Measurements from ENCODE around the gene PIEZO2.

Gene PIEZO2

GRCh38 chr18:10939822-10940221 is 209.5 kb downstream of the PIEZO2 start:
- Histone ChIP-seq H3K9ac (ENCODE audit: low read length) (no peak overlapping the region), H3F3A (ENCODE audit: insufficient read depth, low read length) (no peaks in the 10 kb centered on the region), H3K36me3 (ENCODE audit: insufficient read depth, low read length) (no peaks in the 10 kb centered on the region; the same call in 1 of the 2 replicates), H3K4me3 (ENCODE audit: low read depth, low read length, poor library complexity, severe bottlenecking) (no peak overlapping the region), H4K20me1 (ENCODE audit: insufficient read depth, low read length) (no peaks in the 10 kb centered on the region), H3K27me3 (ENCODE audit: insufficient read depth, low read length) (no peaks in the 10 kb centered on the region), H2AFZ (ENCODE audit: low read length) (no peak overlapping the region), H3K4me2 (ENCODE audit: low read length) (no peak overlapping the region), H3K4me1 (ENCODE audit: insufficient read depth, low read length, severe bottlenecking) (peaks cover 37% of the 10 kb centered on the region), H3K79me2 (ENCODE audit: insufficient read depth, low read length) (no peaks in the 10 kb centered on the region), H3K9me3 (ENCODE audit: low read length) (no peaks in the 10 kb centered on the region), H3K27ac (ENCODE audit: low read depth, low read length, poor library complexity, severe bottlenecking) (no peak overlapping the region), H3K9me2 (ENCODE audit: low read depth, low read length) (no peaks in the 10 kb centered on the region)
- TF ChIP-seq CTCF (IDR thresholded peaks at IDR 0.05; ENCODE audit: low read length): no peak
- no peak for TF ChIP-seq EZH2 (IDR thresholded peaks at IDR 0.05; ENCODE audit: borderline replicate concordance, low read length)

DNA sequence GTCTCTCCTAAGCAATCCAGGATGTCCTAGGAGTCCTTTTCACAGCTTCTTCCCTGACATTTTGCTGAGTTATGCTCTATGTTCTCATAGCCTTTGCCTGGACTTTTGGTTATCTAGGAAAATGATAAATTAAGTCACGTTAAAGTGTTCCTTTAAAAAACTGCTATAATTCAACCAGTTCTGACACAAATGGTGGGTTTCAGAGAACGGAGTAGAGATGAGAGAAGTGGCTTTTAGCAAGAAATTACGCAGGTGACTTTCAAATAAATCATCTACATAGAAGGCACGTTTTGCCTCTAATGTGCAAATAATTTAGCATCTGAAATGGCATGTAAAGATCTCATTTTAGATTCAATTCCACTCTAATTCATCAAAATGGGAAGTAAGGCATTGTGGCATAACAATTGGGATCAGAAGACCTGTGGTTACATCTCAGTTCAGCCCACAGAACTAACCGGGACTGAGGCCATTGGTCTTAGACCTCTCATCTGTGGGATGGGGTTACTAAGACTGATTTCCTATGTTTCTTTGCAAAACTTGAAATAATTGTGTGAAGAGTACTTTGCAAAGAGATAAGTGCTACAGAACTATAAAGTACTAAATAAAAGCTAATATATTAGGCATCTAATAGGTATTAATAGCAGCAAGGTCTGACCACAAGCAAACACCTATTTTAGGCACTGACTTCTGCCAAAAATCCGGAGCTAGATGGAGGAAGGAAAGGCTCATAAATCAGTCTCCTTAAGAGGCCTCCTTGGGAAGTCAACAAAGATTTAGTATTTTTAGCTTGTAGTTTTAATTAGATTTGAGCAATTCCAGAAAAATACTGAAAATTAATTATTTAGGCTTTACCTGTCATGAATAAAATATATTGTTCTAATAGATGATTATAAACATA is 211.4 kb downstream of the PIEZO2 start:
- Histone ChIP-seq H3F3A (ENCODE audit: insufficient read depth, low read length) (no peaks in the 10 kb centered on the region), H3K4me2 (ENCODE audit: low read length) (no peak overlapping the region), H3K9me3 (ENCODE audit: low read length) (0 out of 2 replicates have a peak, but pooled peaks cover 3% of the 10 kb centered on the region), H4K20me1 (ENCODE audit: insufficient read depth, low read length) (no peaks in the 10 kb centered on the region), H3K27ac (ENCODE audit: low read depth, low read length, poor library complexity, severe bottlenecking) (no peak overlapping the region), H3K36me3 (ENCODE audit: insufficient read depth, low read length) (no peaks in the 10 kb centered on the region; the same call in 1 of the 2 replicates), H2AFZ (ENCODE audit: low read length) (no peak overlapping the region), H3K9ac (ENCODE audit: low read length) (no peak overlapping the region), H3K79me2 (ENCODE audit: insufficient read depth, low read length) (no peaks in the 10 kb centered on the region), H3K4me3 (ENCODE audit: low read depth, low read length, poor library complexity, severe bottlenecking) (no peak overlapping the region), H3K4me1 (ENCODE audit: insufficient read depth, low read length, severe bottlenecking) (peaks cover 37% of the 10 kb centered on the region), H3K9me2 (ENCODE audit: low read depth, low read length) (no peaks in the 10 kb centered on the region), H3K27me3 (ENCODE audit: insufficient read depth, low read length) (no peaks in the 10 kb centered on the region)
- TF ChIP-seq CTCF (IDR thresholded peaks at IDR 0.05; ENCODE audit: low read length) (no peak), EZH2 (IDR thresholded peaks at IDR 0.05; ENCODE audit: borderline replicate concordance, low read length) (no peak)

- H3K4me3 ChIP-seq (ENCODE audit: low read depth, low read length, poor library complexity, severe bottlenecking): no peak overlapping the region
- no peaks in the 10 kb centered on the region for H3K79me2 ChIP-seq (ENCODE audit: insufficient read depth, low read length)
- H3K27ac ChIP-seq (ENCODE audit: low read depth, low read length, poor library complexity, severe bottlenecking): peak overlapping the region; percentile 45
- H3K9ac ChIP-seq (ENCODE audit: low read length): no peak overlapping the region; the same call in 1 of the 2 replicates
- TF ChIP-seq CTCF (IDR thresholded peaks at IDR 0.05; ENCODE audit: low read length): no peak
- TF ChIP-seq EZH2 (IDR thresholded peaks at IDR 0.05; ENCODE audit: borderline replicate concordance, low read length): no peak
- no peaks in the 10 kb centered on the region for H3F3A ChIP-seq (ENCODE audit: insufficient read depth, low read length)
- H3K4me1 ChIP-seq (ENCODE audit: insufficient read depth, low read length, severe bottlenecking): peaks cover 37% of the 10 kb centered on the region
- H3K36me3 ChIP-seq (ENCODE audit: insufficient read depth, low read length): no peaks in the 10 kb centered on the region; the same call in 1 of the 2 replicates
- no peaks in the 10 kb centered on the region for H3K27me3 ChIP-seq (ENCODE audit: insufficient read depth, low read length)
- no peaks in the 10 kb centered on the region for H3K9me2 ChIP-seq (ENCODE audit: low read depth, low read length)
- no peak overlapping the region for H2AFZ ChIP-seq (ENCODE audit: low read length)
- no peak overlapping the region for H3K4me2 ChIP-seq (ENCODE audit: low read length)
- no peaks in the 10 kb centered on the region for H4K20me1 ChIP-seq (ENCODE audit: insufficient read depth, low read length)
- 0 out of 2 replicates have a peak, but pooled peaks cover 3% of the 10 kb centered on the region for H3K9me3 ChIP-seq (ENCODE audit: low read length)
These were observed 213.0 kb downstream of the PIEZO2 start for GRCh38 chr18:10936176-10937053.

Data from OCI-LY1 (cell line).